ENCODE data around the gene CCDC71. TPM values are rescaled to one million over a fixed set of nuclear protein-coding genes. Genes with fewer than 3 reads are reported as not detected.

The CCDC71 gene
- total and polyA plus RNA-seq, 2 experiments from 2014 or later: 1.9 to 44.2 TPM

DNA sequence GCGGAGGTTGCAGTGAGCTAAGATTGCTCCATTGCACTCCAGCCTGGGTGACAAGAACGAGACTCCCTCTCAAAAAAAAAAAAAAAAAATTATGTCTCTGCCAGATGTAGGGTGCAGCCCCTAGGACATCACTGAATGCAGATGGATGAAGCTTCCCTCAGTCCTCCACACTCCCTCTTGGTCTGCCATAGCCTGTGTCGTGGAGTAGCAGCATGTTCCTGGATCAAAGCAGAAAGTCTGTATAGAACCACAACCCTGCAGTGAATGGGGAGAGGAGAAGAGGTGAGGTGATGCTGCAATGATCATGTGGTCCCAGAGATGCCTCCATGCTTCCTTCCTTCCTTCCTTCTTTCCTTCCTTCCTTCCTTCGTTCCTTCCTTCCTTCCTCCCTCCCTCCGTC lies 18.0 kb downstream of the CCDC71 start:
- no peak for ATAC-seq
- DNase-seq (ENCODE audit: low spot score): no peak
- Mint-ChIP-seq H3K27ac (no peak overlapping the region), H3K4me3 (no peak overlapping the region), H3K4me1 (peaks cover 3% of the 10 kb centered on the region; the same call in 1 of the 3 replicates), H3K36me3 (ENCODE audit: low read depth) (no peaks in the 10 kb centered on the region), H3K9me3 (no peaks in the 10 kb centered on the region), H3K27me3 (ENCODE audit: insufficient read depth, low read depth, poor library complexity) (peaks cover 15% of the 10 kb centered on the region)
- Histone ChIP-seq H3K4me3 (no peak overlapping the region), H3K27ac (ENCODE audit: low read depth) (no peak overlapping the region), H3F3A (replicated peaks; ENCODE audit: low read depth) (no peaks in the 10 kb centered on the region), H3K27me3 (ENCODE audit: insufficient read depth) (no peaks in the 10 kb centered on the region), H3K79me2 (replicated peaks; ENCODE audit: insufficient read depth) (no peaks in the 10 kb centered on the region), H4K20me1 (replicated peaks; ENCODE audit: insufficient read depth) (no peaks in the 10 kb centered on the region), H3K4me2 (no peak overlapping the region), H3K36me3 (ENCODE audit: insufficient read depth) (no peaks in the 10 kb centered on the region), H3K4me1 (ENCODE audit: insufficient read depth) (no peaks in the 10 kb centered on the region), H3K9me2 (ENCODE audit: insufficient read depth) (no peaks in the 10 kb centered on the region), H2AFZ (no peak overlapping the region)
- TF ChIP-seq CREB1 (CRISPR knock-in tag; IDR thresholded peaks at IDR 0.05; ENCODE audit: low read depth) (no peak), JUNB (IDR thresholded peaks at IDR 0.05; ENCODE audit: unreplicated experiment) (no peak), POLR2AphosphoS5 (IDR thresholded peaks at IDR 0.05; ENCODE audit: low read depth) (no peak), EZH2 (IDR thresholded peaks at IDR 0.05; ENCODE audit: low read depth, unreplicated experiment) (no peak), EZH2phosphoT487 (IDR thresholded peaks at IDR 0.05; ENCODE audit: unreplicated experiment) (no peak), ZNF331 (CRISPR knock-in tag; IDR thresholded peaks at IDR 0.05; ENCODE audit: low read depth) (no peak), NANOG (IDR thresholded peaks at IDR 0.05; ENCODE audit: borderline replicate concordance) (no peak), STAT1 (IDR thresholded peaks at IDR 0.05; ENCODE audit: unreplicated experiment) (no peak), ZNF114 (CRISPR knock-in tag; IDR thresholded peaks at IDR 0.05) (no peak)
- TF ChIP-seq, protein P1, sequence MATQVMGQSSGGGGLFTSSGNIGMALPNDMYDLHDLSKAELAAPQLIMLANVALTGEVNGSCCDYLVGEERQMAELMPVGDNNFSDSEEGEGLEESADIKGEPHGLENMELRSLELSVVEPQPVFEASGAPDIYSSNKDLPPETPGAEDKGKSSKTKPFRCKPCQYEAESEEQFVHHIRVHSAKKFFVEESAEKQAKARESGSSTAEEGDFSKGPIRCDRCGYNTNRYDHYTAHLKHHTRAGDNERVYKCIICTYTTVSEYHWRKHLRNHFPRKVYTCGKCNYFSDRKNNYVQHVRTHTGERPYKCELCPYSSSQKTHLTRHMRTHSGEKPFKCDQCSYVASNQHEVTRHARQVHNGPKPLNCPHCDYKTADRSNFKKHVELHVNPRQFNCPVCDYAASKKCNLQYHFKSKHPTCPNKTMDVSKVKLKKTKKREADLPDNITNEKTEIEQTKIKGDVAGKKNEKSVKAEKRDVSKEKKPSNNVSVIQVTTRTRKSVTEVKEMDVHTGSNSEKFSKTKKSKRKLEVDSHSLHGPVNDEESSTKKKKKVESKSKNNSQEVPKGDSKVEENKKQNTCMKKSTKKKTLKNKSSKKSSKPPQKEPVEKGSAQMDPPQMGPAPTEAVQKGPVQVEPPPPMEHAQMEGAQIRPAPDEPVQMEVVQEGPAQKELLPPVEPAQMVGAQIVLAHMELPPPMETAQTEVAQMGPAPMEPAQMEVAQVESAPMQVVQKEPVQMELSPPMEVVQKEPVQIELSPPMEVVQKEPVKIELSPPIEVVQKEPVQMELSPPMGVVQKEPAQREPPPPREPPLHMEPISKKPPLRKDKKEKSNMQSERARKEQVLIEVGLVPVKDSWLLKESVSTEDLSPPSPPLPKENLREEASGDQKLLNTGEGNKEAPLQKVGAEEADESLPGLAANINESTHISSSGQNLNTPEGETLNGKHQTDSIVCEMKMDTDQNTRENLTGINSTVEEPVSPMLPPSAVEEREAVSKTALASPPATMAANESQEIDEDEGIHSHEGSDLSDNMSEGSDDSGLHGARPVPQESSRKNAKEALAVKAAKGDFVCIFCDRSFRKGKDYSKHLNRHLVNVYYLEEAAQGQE (IDR thresholded peaks at IDR 0.05; ENCODE audit: unreplicated experiment): no peak
- TF ChIP-seq, protein P2, sequence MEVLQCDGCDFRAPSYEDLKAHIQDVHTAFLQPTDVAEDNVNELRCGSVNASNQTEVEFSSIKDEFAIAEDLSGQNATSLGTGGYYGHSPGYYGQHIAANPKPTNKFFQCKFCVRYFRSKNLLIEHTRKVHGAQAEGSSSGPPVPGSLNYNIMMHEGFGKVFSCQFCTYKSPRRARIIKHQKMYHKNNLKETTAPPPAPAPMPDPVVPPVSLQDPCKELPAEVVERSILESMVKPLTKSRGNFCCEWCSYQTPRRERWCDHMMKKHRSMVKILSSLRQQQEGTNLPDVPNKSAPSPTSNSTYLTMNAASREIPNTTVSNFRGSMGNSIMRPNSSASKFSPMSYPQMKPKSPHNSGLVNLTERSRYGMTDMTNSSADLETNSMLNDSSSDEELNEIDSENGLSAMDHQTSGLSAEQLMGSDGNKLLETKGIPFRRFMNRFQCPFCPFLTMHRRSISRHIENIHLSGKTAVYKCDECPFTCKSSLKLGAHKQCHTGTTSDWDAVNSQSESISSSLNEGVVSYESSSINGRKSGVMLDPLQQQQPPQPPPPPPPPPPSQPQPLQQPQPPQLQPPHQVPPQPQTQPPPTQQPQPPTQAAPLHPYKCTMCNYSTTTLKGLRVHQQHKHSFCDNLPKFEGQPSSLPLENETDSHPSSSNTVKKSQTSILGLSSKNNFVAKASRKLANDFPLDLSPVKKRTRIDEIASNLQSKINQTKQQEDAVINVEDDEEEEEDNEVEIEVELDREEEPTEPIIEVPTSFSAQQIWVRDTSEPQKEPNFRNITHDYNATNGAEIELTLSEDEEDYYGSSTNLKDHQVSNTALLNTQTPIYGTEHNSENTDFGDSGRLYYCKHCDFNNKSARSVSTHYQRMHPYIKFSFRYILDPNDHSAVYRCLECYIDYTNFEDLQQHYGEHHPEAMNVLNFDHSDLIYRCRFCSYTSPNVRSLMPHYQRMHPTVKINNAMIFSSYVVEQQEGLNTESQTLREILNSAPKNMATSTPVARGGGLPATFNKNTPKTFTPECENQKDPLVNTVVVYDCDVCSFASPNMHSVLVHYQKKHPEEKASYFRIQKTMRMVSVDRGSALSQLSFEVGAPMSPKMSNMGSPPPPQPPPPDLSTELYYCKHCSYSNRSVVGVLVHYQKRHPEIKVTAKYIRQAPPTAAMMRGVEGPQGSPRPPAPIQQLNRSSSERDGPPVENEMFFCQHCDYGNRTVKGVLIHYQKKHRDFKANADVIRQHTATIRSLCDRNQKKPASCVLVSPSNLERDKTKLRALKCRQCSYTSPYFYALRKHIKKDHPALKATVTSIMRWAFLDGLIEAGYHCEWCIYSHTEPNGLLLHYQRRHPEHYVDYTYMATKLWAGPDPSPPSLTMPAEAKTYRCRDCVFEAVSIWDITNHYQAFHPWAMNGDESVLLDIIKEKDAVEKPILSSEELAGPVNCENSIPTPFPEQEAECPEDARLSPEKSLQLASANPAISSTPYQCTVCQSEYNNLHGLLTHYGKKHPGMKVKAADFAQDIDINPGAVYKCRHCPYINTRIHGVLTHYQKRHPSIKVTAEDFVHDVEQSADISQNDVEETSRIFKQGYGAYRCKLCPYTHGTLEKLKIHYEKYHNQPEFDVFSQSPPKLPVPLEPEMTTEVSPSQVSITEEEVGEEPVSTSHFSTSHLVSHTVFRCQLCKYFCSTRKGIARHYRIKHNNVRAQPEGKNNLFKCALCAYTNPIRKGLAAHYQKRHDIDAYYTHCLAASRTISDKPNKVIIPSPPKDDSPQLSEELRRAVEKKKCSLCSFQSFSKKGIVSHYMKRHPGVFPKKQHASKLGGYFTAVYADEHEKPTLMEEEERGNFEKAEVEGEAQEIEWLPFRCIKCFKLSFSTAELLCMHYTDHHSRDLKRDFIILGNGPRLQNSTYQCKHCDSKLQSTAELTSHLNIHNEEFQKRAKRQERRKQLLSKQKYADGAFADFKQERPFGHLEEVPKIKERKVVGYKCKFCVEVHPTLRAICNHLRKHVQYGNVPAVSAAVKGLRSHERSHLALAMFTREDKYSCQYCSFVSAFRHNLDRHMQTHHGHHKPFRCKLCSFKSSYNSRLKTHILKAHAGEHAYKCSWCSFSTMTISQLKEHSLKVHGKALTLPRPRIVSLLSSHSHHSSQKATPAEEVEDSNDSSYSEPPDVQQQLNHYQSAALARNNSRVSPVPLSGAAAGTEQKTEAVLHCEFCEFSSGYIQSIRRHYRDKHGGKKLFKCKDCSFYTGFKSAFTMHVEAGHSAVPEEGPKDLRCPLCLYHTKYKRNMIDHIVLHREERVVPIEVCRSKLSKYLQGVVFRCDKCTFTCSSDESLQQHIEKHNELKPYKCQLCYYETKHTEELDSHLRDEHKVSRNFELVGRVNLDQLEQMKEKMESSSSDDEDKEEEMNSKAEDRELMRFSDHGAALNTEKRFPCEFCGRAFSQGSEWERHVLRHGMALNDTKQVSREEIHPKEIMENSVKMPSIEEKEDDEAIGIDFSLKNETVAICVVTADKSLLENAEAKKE (CRISPR knock-in tag; IDR thresholded peaks at IDR 0.05): no peak
- TF ChIP-seq, protein P3, sequence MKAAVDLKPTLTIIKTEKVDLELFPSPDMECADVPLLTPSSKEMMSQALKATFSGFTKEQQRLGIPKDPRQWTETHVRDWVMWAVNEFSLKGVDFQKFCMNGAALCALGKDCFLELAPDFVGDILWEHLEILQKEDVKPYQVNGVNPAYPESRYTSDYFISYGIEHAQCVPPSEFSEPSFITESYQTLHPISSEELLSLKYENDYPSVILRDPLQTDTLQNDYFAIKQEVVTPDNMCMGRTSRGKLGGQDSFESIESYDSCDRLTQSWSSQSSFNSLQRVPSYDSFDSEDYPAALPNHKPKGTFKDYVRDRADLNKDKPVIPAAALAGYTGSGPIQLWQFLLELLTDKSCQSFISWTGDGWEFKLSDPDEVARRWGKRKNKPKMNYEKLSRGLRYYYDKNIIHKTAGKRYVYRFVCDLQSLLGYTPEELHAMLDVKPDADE (IDR thresholded peaks at IDR 0.05): no peak
- TF ChIP-seq, protein P4, sequence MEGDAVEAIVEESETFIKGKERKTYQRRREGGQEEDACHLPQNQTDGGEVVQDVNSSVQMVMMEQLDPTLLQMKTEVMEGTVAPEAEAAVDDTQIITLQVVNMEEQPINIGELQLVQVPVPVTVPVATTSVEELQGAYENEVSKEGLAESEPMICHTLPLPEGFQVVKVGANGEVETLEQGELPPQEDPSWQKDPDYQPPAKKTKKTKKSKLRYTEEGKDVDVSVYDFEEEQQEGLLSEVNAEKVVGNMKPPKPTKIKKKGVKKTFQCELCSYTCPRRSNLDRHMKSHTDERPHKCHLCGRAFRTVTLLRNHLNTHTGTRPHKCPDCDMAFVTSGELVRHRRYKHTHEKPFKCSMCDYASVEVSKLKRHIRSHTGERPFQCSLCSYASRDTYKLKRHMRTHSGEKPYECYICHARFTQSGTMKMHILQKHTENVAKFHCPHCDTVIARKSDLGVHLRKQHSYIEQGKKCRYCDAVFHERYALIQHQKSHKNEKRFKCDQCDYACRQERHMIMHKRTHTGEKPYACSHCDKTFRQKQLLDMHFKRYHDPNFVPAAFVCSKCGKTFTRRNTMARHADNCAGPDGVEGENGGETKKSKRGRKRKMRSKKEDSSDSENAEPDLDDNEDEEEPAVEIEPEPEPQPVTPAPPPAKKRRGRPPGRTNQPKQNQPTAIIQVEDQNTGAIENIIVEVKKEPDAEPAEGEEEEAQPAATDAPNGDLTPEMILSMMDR (conservative IDR thresholded peaks at IDR 0.05; ENCODE audit: low read depth in 2 of 2): no peak

Data from GM23338 (cell line).